ENCODE data around the gene KRT31. TPM values are rescaled to one million over a fixed set of nuclear protein-coding genes. Genes with fewer than 3 reads are reported as not detected.

Gene KRT31
- total RNA-seq, 1 donor, result not detected

DNA sequence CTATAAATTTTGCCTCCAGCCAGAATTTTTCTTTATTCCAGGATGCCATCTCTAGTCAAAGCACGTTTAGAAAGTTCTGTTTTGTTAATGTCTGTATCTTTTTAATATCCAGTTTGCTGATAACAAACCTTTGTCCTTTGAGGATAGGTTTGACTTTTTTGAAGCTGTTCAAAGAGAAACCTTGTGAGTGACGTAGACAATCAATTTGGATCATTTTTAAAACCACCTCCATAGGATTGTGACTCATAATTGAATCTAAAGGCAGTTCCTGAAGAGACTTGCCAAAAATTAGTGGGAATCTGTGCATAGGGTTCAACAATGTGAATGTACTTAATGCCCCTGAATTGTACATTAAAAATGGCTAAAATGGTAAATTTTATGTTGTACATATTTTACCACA, 5.9 kb downstream of the KRT31 start:
- no peaks in the 10 kb centered on the region for H3K36me3 ChIP-seq (ENCODE audit: insufficient read depth, low read length)
- peaks cover 15% of the 10 kb centered on the region for H3K4me1 ChIP-seq (ENCODE audit: insufficient read depth, low read length)
- TF ChIP-seq, protein P1, sequence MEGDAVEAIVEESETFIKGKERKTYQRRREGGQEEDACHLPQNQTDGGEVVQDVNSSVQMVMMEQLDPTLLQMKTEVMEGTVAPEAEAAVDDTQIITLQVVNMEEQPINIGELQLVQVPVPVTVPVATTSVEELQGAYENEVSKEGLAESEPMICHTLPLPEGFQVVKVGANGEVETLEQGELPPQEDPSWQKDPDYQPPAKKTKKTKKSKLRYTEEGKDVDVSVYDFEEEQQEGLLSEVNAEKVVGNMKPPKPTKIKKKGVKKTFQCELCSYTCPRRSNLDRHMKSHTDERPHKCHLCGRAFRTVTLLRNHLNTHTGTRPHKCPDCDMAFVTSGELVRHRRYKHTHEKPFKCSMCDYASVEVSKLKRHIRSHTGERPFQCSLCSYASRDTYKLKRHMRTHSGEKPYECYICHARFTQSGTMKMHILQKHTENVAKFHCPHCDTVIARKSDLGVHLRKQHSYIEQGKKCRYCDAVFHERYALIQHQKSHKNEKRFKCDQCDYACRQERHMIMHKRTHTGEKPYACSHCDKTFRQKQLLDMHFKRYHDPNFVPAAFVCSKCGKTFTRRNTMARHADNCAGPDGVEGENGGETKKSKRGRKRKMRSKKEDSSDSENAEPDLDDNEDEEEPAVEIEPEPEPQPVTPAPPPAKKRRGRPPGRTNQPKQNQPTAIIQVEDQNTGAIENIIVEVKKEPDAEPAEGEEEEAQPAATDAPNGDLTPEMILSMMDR (IDR thresholded peaks at IDR 0.05; ENCODE audit: extremely low read depth, low read depth, low read length), result no peak
- H3K79me2 ChIP-seq (ENCODE audit: insufficient read depth, low read length), result no peaks in the 10 kb centered on the region
- peak overlapping the region; percentile 3 for H2AFZ ChIP-seq (ENCODE audit: low read length)
- no peak overlapping the region for H3K4me2 ChIP-seq (ENCODE audit: insufficient read depth, low read length)
- no peak overlapping the region for H3K4me3 ChIP-seq (ENCODE audit: insufficient read depth, low read length)
- no peak overlapping the region for H3K27ac ChIP-seq (ENCODE audit: low read depth, low read length)
- H3K9me3 ChIP-seq (ENCODE audit: low read depth, low read length), result no peaks in the 10 kb centered on the region
- no peaks in the 10 kb centered on the region for H4K20me1 ChIP-seq (ENCODE audit: insufficient read depth, low read length)
- DNase-seq (ENCODE audit: insufficient read length, low spot score, missing footprints), result no peak
- H3K27me3 ChIP-seq (ENCODE audit: insufficient read depth, low read length), result no peaks in the 10 kb centered on the region

DNA sequence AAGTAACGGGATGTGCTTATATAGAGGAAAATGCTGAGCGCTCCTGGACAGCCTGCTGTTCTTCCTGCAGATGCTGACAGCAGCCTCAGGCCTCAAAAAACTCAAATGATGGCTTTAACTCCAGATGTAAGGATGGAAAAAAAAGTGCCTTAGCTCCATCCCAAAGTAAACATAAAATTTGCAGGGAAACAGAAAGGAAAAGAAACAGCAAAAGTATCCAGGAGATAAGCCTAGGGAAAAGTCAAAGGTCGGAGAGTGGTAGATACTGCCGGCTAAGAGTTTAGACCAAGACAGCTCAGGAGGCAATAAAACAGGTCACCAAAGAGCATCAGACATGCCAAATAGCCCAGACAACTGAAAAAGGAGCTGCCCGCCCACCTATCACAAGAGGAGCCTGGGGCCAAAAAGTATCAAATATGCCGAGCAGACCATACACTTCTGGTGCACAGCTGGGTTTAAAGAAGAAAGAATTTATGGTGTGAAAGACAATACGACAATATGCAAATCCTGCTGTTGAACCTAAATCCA, 6.9 kb downstream of the KRT31 start:
- Histone ChIP-seq H3K27me3 (ENCODE audit: insufficient read depth, low read length) (no peaks in the 10 kb centered on the region), H3K4me3 (ENCODE audit: insufficient read depth, low read length) (no peak overlapping the region), H3K4me2 (ENCODE audit: insufficient read depth, low read length) (no peak overlapping the region), H3K79me2 (ENCODE audit: insufficient read depth, low read length) (no peaks in the 10 kb centered on the region), H3K27ac (ENCODE audit: low read depth, low read length) (no peak overlapping the region), H3K36me3 (ENCODE audit: insufficient read depth, low read length) (no peaks in the 10 kb centered on the region), H3K9me3 (ENCODE audit: low read depth, low read length) (no peaks in the 10 kb centered on the region), H3K4me1 (ENCODE audit: insufficient read depth, low read length) (peaks cover 15% of the 10 kb centered on the region), H4K20me1 (ENCODE audit: insufficient read depth, low read length) (no peaks in the 10 kb centered on the region), H2AFZ (ENCODE audit: low read length) (peak overlapping the region; percentile 5)
- no peak for DNase-seq (ENCODE audit: insufficient read length, low spot score, missing footprints)
- TF ChIP-seq, protein P1 (IDR thresholded peaks at IDR 0.05; ENCODE audit: extremely low read depth, low read depth, low read length), result no peak

DNA sequence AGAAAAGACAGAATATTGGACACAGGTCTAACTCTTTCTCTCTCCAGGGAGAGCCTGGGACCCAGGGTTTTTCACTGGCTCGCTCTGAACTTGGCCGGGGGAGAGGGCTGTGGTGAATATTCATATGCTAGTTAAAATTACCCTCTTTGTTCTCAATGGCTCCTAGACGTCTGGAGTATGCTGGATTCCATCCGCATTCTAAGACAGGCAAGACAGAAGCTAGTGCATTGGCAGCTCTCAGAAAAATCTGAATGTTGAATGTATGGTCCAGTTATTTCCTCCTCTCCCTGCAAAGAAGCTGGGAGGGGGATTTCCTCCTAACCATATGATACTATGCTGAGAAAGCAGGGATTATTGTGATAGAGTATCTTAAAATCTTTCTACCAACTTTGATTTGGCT, 9.7 kb downstream of the KRT31 start:
- Histone ChIP-seq H3K27ac (ENCODE audit: low read depth, low read length) (no peak overlapping the region), H3K36me3 (ENCODE audit: insufficient read depth, low read length) (no peaks in the 10 kb centered on the region), H3K4me3 (ENCODE audit: insufficient read depth, low read length) (no peak overlapping the region), H2AFZ (ENCODE audit: low read length) (peak overlapping the region; percentile 25), H3K4me1 (ENCODE audit: insufficient read depth, low read length) (peaks cover 18% of the 10 kb centered on the region), H3K27me3 (ENCODE audit: insufficient read depth, low read length) (no peaks in the 10 kb centered on the region), H4K20me1 (ENCODE audit: insufficient read depth, low read length) (no peaks in the 10 kb centered on the region), H3K4me2 (ENCODE audit: insufficient read depth, low read length) (no peak overlapping the region), H3K79me2 (ENCODE audit: insufficient read depth, low read length) (no peaks in the 10 kb centered on the region), H3K9me3 (ENCODE audit: low read depth, low read length) (no peaks in the 10 kb centered on the region)
- TF ChIP-seq, protein P1 (IDR thresholded peaks at IDR 0.05; ENCODE audit: extremely low read depth, low read depth, low read length), result no peak
- DNase-seq (ENCODE audit: insufficient read length, low spot score, missing footprints), result no peak

DNA sequence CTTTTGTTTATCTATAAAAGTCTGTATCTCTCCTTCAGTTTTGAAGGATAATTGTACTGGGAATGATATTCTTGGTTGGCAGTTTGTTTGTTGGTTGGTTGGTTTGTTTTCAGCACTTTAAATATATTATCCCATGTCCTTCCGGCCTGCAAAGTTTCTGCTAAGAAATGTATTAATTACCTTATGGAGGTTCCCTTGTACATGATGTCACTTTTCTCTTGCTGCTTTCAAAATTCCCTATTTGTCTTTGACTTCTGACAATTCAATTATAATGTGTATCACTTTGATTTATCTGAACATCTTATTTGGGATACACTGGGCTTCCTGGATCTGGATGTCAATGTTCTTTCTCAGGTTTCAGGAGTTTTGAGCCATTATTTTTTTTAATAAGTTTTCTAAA, 11.2 kb downstream of the KRT31 start:
- H3K9me3 ChIP-seq (ENCODE audit: low read depth, low read length), result no peaks in the 10 kb centered on the region
- no peak overlapping the region for H3K27ac ChIP-seq (ENCODE audit: low read depth, low read length)
- H4K20me1 ChIP-seq (ENCODE audit: insufficient read depth, low read length), result no peaks in the 10 kb centered on the region
- TF ChIP-seq, protein P1 (IDR thresholded peaks at IDR 0.05; ENCODE audit: extremely low read depth, low read depth, low read length), result no peak
- H3K79me2 ChIP-seq (ENCODE audit: insufficient read depth, low read length), result no peaks in the 10 kb centered on the region
- no peak overlapping the region for H2AFZ ChIP-seq (ENCODE audit: low read length)
- no peak overlapping the region for H3K4me3 ChIP-seq (ENCODE audit: insufficient read depth, low read length)
- no peak for DNase-seq (ENCODE audit: insufficient read length, low spot score, missing footprints)
- H3K4me1 ChIP-seq (ENCODE audit: insufficient read depth, low read length), result peaks cover 24% of the 10 kb centered on the region
- H3K36me3 ChIP-seq (ENCODE audit: insufficient read depth, low read length), result no peaks in the 10 kb centered on the region
- H3K4me2 ChIP-seq (ENCODE audit: insufficient read depth, low read length), result no peak overlapping the region
- H3K27me3 ChIP-seq (ENCODE audit: insufficient read depth, low read length), result no peaks in the 10 kb centered on the region
